HepG2 (cell line): ENCODE measurements around the gene ATRAID. TPM values are rescaled to one million over a fixed set of nuclear protein-coding genes. Genes with fewer than 3 reads are reported as not detected.
A peak's percentile ranks its signal among the peaks of the same experiment; 100 is the strongest.

Source experiments
- ATAC-seq: fragments of 200-7000 bp; cut with Tn5 transposase; 3 replicates; pipeline ENCODE4 v1.9.1; 2020; ENCODE audit warnings: mild to moderate bottlenecking, moderate library complexity
- BruUV-seq: library from RNA; stranded (reverse); fragments of 400-500 nt; replicated peaks from 2 replicates; lab custom pipeline; 2021; lab: Mats Ljungman, UMichigan
- CTCF ChIA-PET: fragments of 300-600 bp; formaldehyde crosslinking; extraction: SDS; loops from one replicate; lab custom pipeline; 2021; ENCODE audit warnings: low total read pairs, inconsistent platforms, low intra/inter-chr PET ratio; lab: Yijun Ruan, JAX
- POLR2A ChIA-PET: fragments of 350-600 bp; sonication (Branson Sonifier 250); formaldehyde crosslinking; loops from one replicate; lab custom pipeline; 2020; ENCODE audit warnings: antibody characterized with exemption, inconsistent platforms; lab: Yijun Ruan, JAX
- DNase-seq: peaks from one replicate; pipeline ENCODE4 v3.0.0-alpha.2; 2015; ENCODE audit warnings: low spot score
- FAIRE-seq: peaks from 3 replicates; lab custom pipeline; 2011; peaks lifted over from hg19 to GRCh38; lab: Jason Lieb, UNC
- H2AFZ ChIP-seq: one replicate; pipeline ENCODE4 v1.6.1; 2011; ENCODE audit warnings: low read length, inconsistent platforms
- H3K27ac ChIP-seq: fragments of 300-600 bp; 3 replicates; pipeline ENCODE4 v1.8.0; 2011; ENCODE audit warnings: mixed run types, mild to moderate bottlenecking, mixed read lengths, low read length, inconsistent platforms; ENCODE audit not compliant: insufficient read depth; ENCODE audit errors: extremely low read length
- H3K27me3 ChIP-seq, 2 experiments: fragments of 200-600 bp in 1 of 2; 2 replicates in 1 of 2; 3 replicates in 1 of 2; pipeline versions ENCODE4 v1.6.0 to v1.8.0; 2011; ENCODE audit warnings: low read length in 2 of 2, mild to moderate bottlenecking in 2 of 2, moderate library complexity in 2 of 2, inconsistent platforms in 1 of 2; ENCODE audit not compliant: insufficient read depth in 2 of 2, control insufficient read depth in 1 of 2
- H3K36me3 ChIP-seq, 2 experiments: fragments of 200-600 bp in 1 of 2; replicated peaks in 1 of 2; 2 replicates in 1 of 2; 3 replicates in 1 of 2; pipeline versions ENCODE4 v1.5.1 to v1.8.0; 2011; ENCODE audit warnings: low read length in 2 of 2, inconsistent platforms in 1 of 2; ENCODE audit not compliant: insufficient read depth in 2 of 2, control insufficient read depth in 1 of 2
- H3K4me1 ChIP-seq: 2 replicates; pipeline ENCODE4 v1.5.1; 2012; ENCODE audit warnings: low read length, inconsistent platforms; ENCODE audit not compliant: insufficient read depth
- H3K4me2 ChIP-seq: 2 replicates; pipeline ENCODE4 v1.6.0; 2011; ENCODE audit warnings: low read depth, low read length, inconsistent platforms
- H3K4me3 ChIP-seq, 3 experiments: fragments of 200-600 bp in 1 of 3; sonication (generic), shearing (Covaris generic) in 1 of 3; replicated peaks in 1 of 3; 2 replicates each; pipeline ENCODE4 v1.5.1; 2011 to 2016; ENCODE audit warnings: low read length in 3 of 3, inconsistent platforms in 2 of 3, low read depth in 2 of 3, mild to moderate bottlenecking in 2 of 3, control low read depth in 1 of 3, mixed read lengths in 1 of 3; ENCODE audit not compliant: insufficient read depth in 1 of 3
- H3K79me2 ChIP-seq: one replicate; pipeline ENCODE4 v1.6.1; 2011; ENCODE audit warnings: low read length, inconsistent platforms; ENCODE audit not compliant: insufficient read depth
- H3K9ac ChIP-seq: 2 replicates; pipeline ENCODE4 v1.6.0; 2011; ENCODE audit warnings: mild to moderate bottlenecking, low read depth, low read length, inconsistent platforms; ENCODE audit not compliant: insufficient read depth
- H3K9me3 ChIP-seq: 2 replicates; pipeline ENCODE4 v1.5.1; 2012; ENCODE audit warnings: mild to moderate bottlenecking, low read length
- H4K20me1 ChIP-seq: 2 replicates; pipeline ENCODE4 v1.6.0; 2011; ENCODE audit warnings: inconsistent platforms, mild to moderate bottlenecking, low read length, moderate library complexity; ENCODE audit not compliant: insufficient read depth
- GLI4 ChIP-seq: sonication (generic); formaldehyde crosslinking; IDR thresholded peaks from 2 replicates; pipeline ENCODE4 v1.5.1; 2020; ENCODE audit warnings: missing genetic modification reagents, mild to moderate bottlenecking, moderate library complexity, borderline replicate concordance
- KAT7 ChIP-seq: IDR thresholded peaks from 2 replicates; pipeline ENCODE4 v1.6.1; 2018; ENCODE audit warnings: borderline replicate concordance, missing compliant biosample characterization
- SP4 ChIP-seq: sonication (generic); formaldehyde crosslinking; IDR thresholded peaks from 2 replicates; pipeline ENCODE4 v1.8.1; 2023; ENCODE audit warnings: mild to moderate bottlenecking, missing genetic modification reagents
- SRSF4 ChIP-seq: fragments of 200-400 bp; formaldehyde crosslinking; IDR thresholded peaks from one replicate; pipeline ENCODE4 v1.6.1; 2018; ENCODE audit warnings: mild to moderate bottlenecking, low read depth, low read length, moderate library complexity; ENCODE audit not compliant: poor library complexity, severe bottlenecking
- ZNF17 ChIP-seq: sonication (generic); formaldehyde crosslinking; IDR thresholded peaks from 2 replicates; pipeline ENCODE4 v1.5.0; 2020; ENCODE audit warnings: mild to moderate bottlenecking, missing genetic modification reagents
- ZNF292 ChIP-seq: sonication (generic); formaldehyde crosslinking; IDR thresholded peaks from 2 replicates; pipeline ENCODE4 v1.8.1; 2022; ENCODE audit warnings: mild to moderate bottlenecking, low read depth, missing genetic modification reagents, borderline replicate concordance
- ZNF367 ChIP-seq: sonication (generic); formaldehyde crosslinking; IDR thresholded peaks from 2 replicates; pipeline ENCODE4 v1.4.0; 2020; ENCODE audit warnings: missing genetic modification reagents, borderline replicate concordance
- ZNF639 ChIP-seq: conservative IDR thresholded peaks from 2 replicates; pipeline ENCODE4 v1.6.1; 2018; ENCODE audit warnings: missing genetic modification reagents
- ZSCAN22 ChIP-seq: sonication (generic); formaldehyde crosslinking; IDR thresholded peaks from 2 replicates; pipeline ENCODE4 v1.4.0; 2020; ENCODE audit warnings: mild to moderate bottlenecking, missing genetic modification reagents
- WGBS: methylation state at CpG from one replicate; pipeline ENCODE4 v1.1.6; 2017; ENCODE audit warnings: low lambda C conversion rate; 5-methylcytosine and 5-hydroxymethylcytosine counted together
- in situ Hi-C: cut with HindIII; loops from 2 replicates; pipeline ENCODE4 v1.10.0; 2017; ENCODE audit warnings: low pct_unique_long_range_greater_than_20kb; ENCODE audit not compliant: extremely low pct_ligation_motif_present
- intact Hi-C: fragments of 100-400 bp; cut with micrococcal nuclease; formaldehyde crosslinking; loops from one replicate; pipeline ENCODE4 v1.10.0; 2022; ENCODE audit not compliant: unreplicated experiment
- polyA plus RNA-seq, 8 experiments: library from polyadenylated mRNA; depleted of rRNA in 3 of 8; stranded (reverse) in 7 of 8; unstranded in 1 of 8; fragments of >200 nt; fragmentation: Illumina TruSeq in 4 of 8; extraction: Trizol in 4 of 8; gene quantifications; 2 replicates each; pipeline versions ENCODE4 v1.2.1 to v1.2.3, GENCODE V29; 2011 to 2016; ENCODE audit warnings: low read depth in 4 of 8, missing spikeins in 1 of 8, mixed read lengths in 1 of 8; ENCODE audit not compliant: insufficient read depth in 1 of 8
- total RNA-seq, 5 experiments: library from RNA; depleted of rRNA; stranded (reverse); fragments of >200 nt; fragmentation: Illumina TruSeq; extraction: Trizol; gene quantifications; 2 replicates each; pipeline ENCODE4 v1.2.3, GENCODE V29; 2016; ENCODE audit warnings: low read depth in 1 of 5

The ATRAID gene
- total and polyA plus RNA-seq, 2 of the 13 experiments (the other 11 are each of a cell fraction or from before 2014, with no cell fraction given): 207 to 382 TPM

DNA sequence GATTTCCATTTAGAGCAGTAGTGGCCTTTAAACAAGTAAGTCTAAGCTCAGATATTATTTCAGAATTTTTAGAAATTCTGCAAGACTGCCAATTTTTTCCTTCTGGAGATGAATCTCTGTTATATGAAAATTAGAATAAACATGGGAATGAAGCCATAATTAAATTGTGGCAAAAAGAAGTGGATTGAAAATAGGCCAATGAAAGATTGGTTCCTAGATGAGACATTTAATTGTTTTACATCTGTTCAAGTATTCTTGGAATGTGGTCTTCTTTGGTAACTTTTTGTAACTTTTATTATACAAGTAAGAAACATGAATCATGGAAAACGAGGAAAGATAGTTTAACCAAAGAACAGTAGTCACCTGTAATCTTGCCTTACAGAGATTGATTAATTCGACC is 15.7 kb downstream of the ATRAID start:
- in situ Hi-C loops (no loop called here), intact Hi-C loops (no loop called here)
- BruUV-seq: TSS peak; percentile 31
- Histone ChIP-seq H3K4me1 (peaks cover 9% of the 10 kb centered on the region; the same call in 1 of the 2 replicates), H3K9me3 (no peaks in the 10 kb centered on the region), H3K4me2 (no peak overlapping the region), H3K4me3 (no peak overlapping the region), H3K27ac (no peak overlapping the region), H4K20me1 (no peaks in the 10 kb centered on the region), H3K79me2 (no peaks in the 10 kb centered on the region), H2AFZ (no peak overlapping the region), H3K9ac (no peak overlapping the region), H3K27me3 (no peaks in the 10 kb centered on the region), H3K36me3 (peaks cover 58 to 75% of the 10 kb centered on the region in 2 experiments)
- TF ChIP-seq ZNF292 (CRISPR knock-in tag): no peak
- TF ChIP-seq KAT7 (CRISPR knock-in tag): no peak
- no peak for TF ChIP-seq ZSCAN22
- no peak for TF ChIP-seq GLI4 (CRISPR knock-in tag)
- TF ChIP-seq ZNF639: no peak
- TF ChIP-seq ZNF17: no peak
- no peak for TF ChIP-seq SRSF4
- no peak for TF ChIP-seq ZNF367 (CRISPR knock-in tag)
- TF ChIP-seq SP4 (CRISPR knock-in tag): no peak
- 90% methylated on average over 2 of the region's 2 CpGs for WGBS
- ATAC-seq (no peak), FAIRE-seq (no peak), DNase-seq (no peak)
- ChIA-PET POLR2A (no interaction called here), CTCF (no interaction called here)
